HG02763 (cell line): ENCODE data around the gene NACC2.
"Not testable (repeated sequence)": the region's sequence is repeated elsewhere in the genome, so short reads cannot be mapped to it uniquely, and the experiment has no call there.

Source experiments
- ATAC-seq: cut with Tn5 transposase; IDR thresholded peaks from one replicate; pipeline ENCODE4 v1.9.1; 2021; ENCODE audit warnings: mild to moderate bottlenecking, moderate library complexity; ENCODE audit not compliant: unreplicated experiment

The NACC2 gene

GRCh38 chr9:136049491-136050265 is 45.4 kb downstream of the NACC2 start:
- ATAC-seq, result no peak

GRCh38 chr9:136048560-136049411 is 46.3 kb downstream of the NACC2 start:
- no peak for ATAC-seq

- ATAC-seq, result no peak
These were observed 47.1 kb downstream of the NACC2 start for GRCh38 chr9:136047775-136048559.

GRCh38 chr9:136047076-136047774 is 47.9 kb downstream of the NACC2 start:
- ATAC-seq, result no peak

- no peak for ATAC-seq
These were observed 48.6 kb downstream of the NACC2 start for GRCh38 chr9:136046554-136046920.

- ATAC-seq, result no peak
These were observed 49.2 kb downstream of the NACC2 start for GRCh38 chr9:136045595-136046553.

GRCh38 chr9:136044971-136045594 is 50.0 kb downstream of the NACC2 start:
- no peak for ATAC-seq

GRCh38 chr9:136044207-136044970 is 50.7 kb downstream of the NACC2 start:
- no peak for ATAC-seq

- no peak for ATAC-seq
These were observed 51.6 kb downstream of the NACC2 start for GRCh38 chr9:136043441-136043991.

GRCh38 chr9:136042541-136042940 is 52.5 kb downstream of the NACC2 start:
- no peak for ATAC-seq

GRCh38 chr9:136040848-136041247 is 54.2 kb downstream of the NACC2 start:
- not testable (repeated sequence) for ATAC-seq

GRCh38 chr9:136039488-136039887 is 55.6 kb downstream of the NACC2 start:
- no peak for ATAC-seq

GRCh38 chr9:136036848-136037247 is 58.2 kb downstream of the NACC2 start:
- ATAC-seq, result no peak

- ATAC-seq, result no peak
These were observed 59.0 kb downstream of the NACC2 start for GRCh38 chr9:136036050-136036449.

GRCh38 chr9:136031741-136032730 is 63.1 kb downstream of the NACC2 start:
- ATAC-seq, result no peak

- ATAC-seq, result no peak
These were observed 64.0 kb downstream of the NACC2 start for GRCh38 chr9:136031094-136031493.

GRCh38 chr9:136029556-136029955 is 65.5 kb downstream of the NACC2 start:
- ATAC-seq, result no peak
